Astrocyte (in vitro differentiated cells and primary cell): ENCODE results near the gene IRX3. TPM values are rescaled to one million over a fixed set of nuclear protein-coding genes. Genes with fewer than 3 reads are reported as not detected.
A peak's percentile ranks its signal among the peaks of the same experiment; 100 is the strongest.

Source experiments
- DNase-seq: peaks from one replicate; pipeline ENCODE4 v3.0.0-alpha.2; 2010; ENCODE audit warnings: low read depth
- FAIRE-seq: peaks from 2 replicates; lab custom pipeline; 2011; peaks lifted over from hg19 to GRCh38; lab: Jason Lieb, UNC
- H2AFZ ChIP-seq: 2 replicates; pipeline ENCODE4 v1.6.0; 2012; ENCODE audit warnings: low read depth, low read length, inconsistent platforms
- H3K27ac ChIP-seq: 2 replicates; pipeline ENCODE4 v1.5.1; 2011; ENCODE audit warnings: low read depth, low read length, inconsistent platforms
- H3K27me3 ChIP-seq: 2 replicates; pipeline ENCODE4 v1.6.0; 2011; ENCODE audit warnings: low read length, inconsistent platforms; ENCODE audit not compliant: insufficient read depth
- H3K36me3 ChIP-seq: 2 replicates; pipeline ENCODE4 v1.5.1; 2011; ENCODE audit warnings: low read length, inconsistent platforms; ENCODE audit not compliant: insufficient read depth
- H3K4me1 ChIP-seq: 2 replicates; pipeline ENCODE4 v1.5.1; 2011; ENCODE audit warnings: low read length, inconsistent platforms; ENCODE audit not compliant: insufficient read depth
- H3K4me2 ChIP-seq: 2 replicates; pipeline ENCODE4 v1.6.0; 2012; ENCODE audit warnings: low read length, inconsistent platforms
- H3K4me3 ChIP-seq: 2 replicates; pipeline ENCODE4 v1.5.1; 2011; ENCODE audit warnings: low read depth, mild to moderate bottlenecking, low read length, inconsistent platforms; ENCODE audit not compliant: insufficient read depth
- H3K79me2 ChIP-seq: 2 replicates; pipeline ENCODE4 v1.6.0; 2012; ENCODE audit warnings: mild to moderate bottlenecking, low read length, inconsistent platforms; ENCODE audit not compliant: insufficient read depth
- H3K9ac ChIP-seq: 2 replicates; pipeline ENCODE4 v1.6.0; 2012; ENCODE audit warnings: mild to moderate bottlenecking, low read length, inconsistent platforms
- H3K9me3 ChIP-seq: 2 replicates; pipeline ENCODE4 v1.5.1; 2012; ENCODE audit warnings: low read depth, mild to moderate bottlenecking, low read length, inconsistent platforms; ENCODE audit not compliant: insufficient read depth
- H4K20me1 ChIP-seq: 2 replicates; pipeline ENCODE4 v1.6.0; 2012; ENCODE audit warnings: low read length, inconsistent platforms; ENCODE audit not compliant: insufficient read depth
- H3K27ac Mint-ChIP-seq: one replicate; pipeline ENCODE4 v1.8.0; 2021; ENCODE audit warnings: mild to moderate bottlenecking, mixed read lengths; ENCODE audit not compliant: unreplicated experiment
- H3K27me3 Mint-ChIP-seq: one replicate; pipeline ENCODE4 v1.8.0; 2021; ENCODE audit warnings: low read depth, mixed read lengths; ENCODE audit not compliant: unreplicated experiment
- H3K36me3 Mint-ChIP-seq: one replicate; pipeline ENCODE4 v1.8.0; 2021; ENCODE audit warnings: low read depth, mixed read lengths; ENCODE audit not compliant: unreplicated experiment
- H3K4me1 Mint-ChIP-seq: one replicate; pipeline ENCODE4 v1.8.0; 2021; ENCODE audit warnings: low read depth, mixed read lengths; ENCODE audit not compliant: unreplicated experiment
- H3K4me3 Mint-ChIP-seq: one replicate; pipeline ENCODE4 v1.8.0; 2021; ENCODE audit warnings: mild to moderate bottlenecking, moderate library complexity, mixed read lengths; ENCODE audit not compliant: unreplicated experiment
- H3K9me3 Mint-ChIP-seq: one replicate; pipeline ENCODE4 v1.8.0; 2021; ENCODE audit warnings: mild to moderate bottlenecking, mixed read lengths; ENCODE audit not compliant: unreplicated experiment
- CTCF ChIP-seq: IDR thresholded peaks from 2 replicates; pipeline ENCODE4 v1.5.1; 2011; ENCODE audit warnings: low read depth, mild to moderate bottlenecking, inconsistent platforms, low read length, moderate library complexity; ENCODE audit not compliant: insufficient read depth
- EZH2 ChIP-seq: IDR thresholded peaks from 2 replicates; pipeline ENCODE4 v1.6.1; 2012; ENCODE audit warnings: mild to moderate bottlenecking, low read length, inconsistent platforms; ENCODE audit not compliant: insufficient read depth
- total RNA-seq: library from RNA; stranded (reverse); gene quantifications from 2 replicates; pipeline ENCODE4 v1.2.1, GENCODE V29; 2021

The IRX3 gene
- total RNA-seq, 1 donor from 2014 or later, result 0.75 TPM

GRCh38 chr16:54318941-54319340 lies 32.4 kb upstream of the IRX3 start:
- no peak overlapping the region for H2AFZ ChIP-seq
- Mint-ChIP-seq H3K36me3 (no peaks in the 10 kb centered on the region), H3K4me1 (no peaks in the 10 kb centered on the region), H3K27me3 (peaks cover 32% of the 10 kb centered on the region), H3K9me3 (peaks cover 5% of the 10 kb centered on the region), H3K4me3 (no peak overlapping the region), H3K27ac (no peak overlapping the region)
- H3K36me3 ChIP-seq, result no peaks in the 10 kb centered on the region
- TF ChIP-seq CTCF (no peak), EZH2 (no peak)
- FAIRE-seq (no peak), DNase-seq (peak; percentile 46)
- no peak overlapping the region for H3K4me3 ChIP-seq
- H3K4me2 ChIP-seq, result no peak overlapping the region
- H3K9me3 ChIP-seq, result no peaks in the 10 kb centered on the region
- H3K79me2 ChIP-seq, result no peaks in the 10 kb centered on the region
- H3K27ac ChIP-seq, result no peak overlapping the region
- H4K20me1 ChIP-seq, result no peaks in the 10 kb centered on the region
- no peaks in the 10 kb centered on the region for H3K4me1 ChIP-seq
- peaks cover 2% of the 10 kb centered on the region for H3K27me3 ChIP-seq
- H3K9ac ChIP-seq, result no peak overlapping the region

GRCh38 chr16:54317101-54317611 lies 30.6 kb upstream of the IRX3 start:
- no peak overlapping the region for H3K27ac Mint-ChIP-seq
- Histone ChIP-seq H3K79me2 (no peaks in the 10 kb centered on the region), H3K9me3 (no peaks in the 10 kb centered on the region), H3K4me3 (no peak overlapping the region), H3K4me1 (no peaks in the 10 kb centered on the region), H3K27ac (no peak overlapping the region), H3K9ac (no peak overlapping the region), H3K27me3 (peaks cover 2% of the 10 kb centered on the region), H2AFZ (no peak overlapping the region), H3K4me2 (no peak overlapping the region), H4K20me1 (no peaks in the 10 kb centered on the region), H3K36me3 (no peaks in the 10 kb centered on the region)
- DNase-seq, result no peak
- H3K27me3 Mint-ChIP-seq, result peaks cover 31% of the 10 kb centered on the region
- TF ChIP-seq EZH2, result no peak
- no peak for TF ChIP-seq CTCF
- peaks cover 5% of the 10 kb centered on the region for H3K9me3 Mint-ChIP-seq
- H3K36me3 Mint-ChIP-seq, result no peaks in the 10 kb centered on the region
- no peaks in the 10 kb centered on the region for H3K4me1 Mint-ChIP-seq
- no peak for FAIRE-seq
- H3K4me3 Mint-ChIP-seq, result no peak overlapping the region

- no peak for DNase-seq
- Mint-ChIP-seq H3K4me3 (no peak overlapping the region), H3K27ac (no peak overlapping the region), H3K27me3 (peaks cover 31% of the 10 kb centered on the region), H3K4me1 (no peaks in the 10 kb centered on the region), H3K36me3 (no peaks in the 10 kb centered on the region), H3K9me3 (peaks cover 5% of the 10 kb centered on the region)
- H3K79me2 ChIP-seq, result no peaks in the 10 kb centered on the region
- H3K27ac ChIP-seq, result no peak overlapping the region
- TF ChIP-seq CTCF (no peak), EZH2 (no peak)
- no peak overlapping the region for H3K4me3 ChIP-seq
- H3K9me3 ChIP-seq, result no peaks in the 10 kb centered on the region
- H3K36me3 ChIP-seq, result no peaks in the 10 kb centered on the region
- no peaks in the 10 kb centered on the region for H4K20me1 ChIP-seq
- no peak for FAIRE-seq
- H3K4me1 ChIP-seq, result no peaks in the 10 kb centered on the region
- no peak overlapping the region for H3K4me2 ChIP-seq
- H3K9ac ChIP-seq, result no peak overlapping the region
- H3K27me3 ChIP-seq, result peaks cover 2% of the 10 kb centered on the region
- H2AFZ ChIP-seq, result no peak overlapping the region
These were observed 29.7 kb upstream of the IRX3 start for GRCh38 chr16:54316095-54316889.
